Loucy (cell line): ENCODE results near the gene HCCS.

Experiments used
- H2AFZ ChIP-seq: fragments of 200-600 bp; sonication (generic); 2 replicates; pipeline ENCODE4 v1.6.0; 2016; ENCODE audit warnings: antibody characterized with exemption, mild to moderate bottlenecking, low read length, moderate library complexity
- H3F3A ChIP-seq: fragments of 200-600 bp; 2 replicates; pipeline ENCODE4 v1.6.0; 2016; ENCODE audit warnings: antibody characterized with exemption, low read depth, mild to moderate bottlenecking
- H3K27me3 ChIP-seq: fragments of 200-600 bp; sonication (generic); 2 replicates; pipeline ENCODE4 v1.6.1; 2014; ENCODE audit warnings: low read length, mild to moderate bottlenecking; ENCODE audit not compliant: insufficient read depth, poor library complexity, severe bottlenecking
- H3K36me3 ChIP-seq: fragments of 200-600 bp; sonication (generic); 2 replicates; pipeline ENCODE4 v1.6.1; 2016; ENCODE audit warnings: low read length; ENCODE audit not compliant: insufficient read depth
- H3K4me1 ChIP-seq: fragments of 200-600 bp; sonication (generic); 2 replicates; pipeline ENCODE4 v1.5.1; 2014; ENCODE audit warnings: low read length, mild to moderate bottlenecking; ENCODE audit not compliant: insufficient read depth, poor library complexity, severe bottlenecking
- H3K4me2 ChIP-seq: fragments of 200-600 bp; sonication (generic); 2 replicates; pipeline ENCODE4 v1.6.0; 2014; ENCODE audit warnings: antibody characterized with exemption, low read length, low read depth, mild to moderate bottlenecking; ENCODE audit not compliant: poor library complexity, severe bottlenecking
- H3K4me3 ChIP-seq: fragments of 200-600 bp; sonication (generic); 2 replicates; pipeline ENCODE4 v1.5.1; 2014; ENCODE audit warnings: low read length, mild to moderate bottlenecking, mixed read lengths; ENCODE audit not compliant: poor library complexity, severe bottlenecking
- H3K79me2 ChIP-seq: fragments of 200-600 bp; sonication (generic); 2 replicates; pipeline ENCODE4 v1.6.1; 2014; ENCODE audit warnings: low read length; ENCODE audit not compliant: insufficient read depth
- H3K9ac ChIP-seq: fragments of 200-600 bp; sonication (generic); 2 replicates; pipeline ENCODE4 v1.6.0; 2014; ENCODE audit warnings: mild to moderate bottlenecking, low read depth, low read length, moderate library complexity; ENCODE audit not compliant: poor library complexity, severe bottlenecking
- H3K9me2 ChIP-seq: fragments of 200-600 bp; sonication (generic); replicated peaks from 2 replicates; pipeline ENCODE4 v1.6.1; 2016; ENCODE audit warnings: low read depth, low read length, mixed read lengths
- H3K9me3 ChIP-seq: fragments of 200-600 bp; sonication (generic); 2 replicates; pipeline ENCODE4 v1.6.1; 2014; ENCODE audit warnings: mild to moderate bottlenecking, antibody characterized with exemption, low read length, low read depth; ENCODE audit not compliant: insufficient read depth
- H4K20me1 ChIP-seq: fragments of 200-600 bp; sonication (generic); 2 replicates; pipeline ENCODE4 v1.6.0; 2014; ENCODE audit warnings: antibody characterized with exemption, low read length, mild to moderate bottlenecking; ENCODE audit not compliant: insufficient read depth, poor library complexity, severe bottlenecking
- EZH2phosphoT487 ChIP-seq: fragments of 200-600 bp; IDR thresholded peaks from 2 replicates; pipeline ENCODE4 v1.6.1; 2018; ENCODE audit warnings: antibody characterized with exemption, mild to moderate bottlenecking, moderate library complexity, borderline replicate concordance
- TF ChIP-seq, protein P1 (sequence below): fragments of 200-600 bp; sonication (generic); conservative IDR thresholded peaks from 2 replicates; pipeline ENCODE4 v1.5.1; 2014; ENCODE audit warnings: mild to moderate bottlenecking, antibody characterized with exemption, low read length

The HCCS gene

DNA sequence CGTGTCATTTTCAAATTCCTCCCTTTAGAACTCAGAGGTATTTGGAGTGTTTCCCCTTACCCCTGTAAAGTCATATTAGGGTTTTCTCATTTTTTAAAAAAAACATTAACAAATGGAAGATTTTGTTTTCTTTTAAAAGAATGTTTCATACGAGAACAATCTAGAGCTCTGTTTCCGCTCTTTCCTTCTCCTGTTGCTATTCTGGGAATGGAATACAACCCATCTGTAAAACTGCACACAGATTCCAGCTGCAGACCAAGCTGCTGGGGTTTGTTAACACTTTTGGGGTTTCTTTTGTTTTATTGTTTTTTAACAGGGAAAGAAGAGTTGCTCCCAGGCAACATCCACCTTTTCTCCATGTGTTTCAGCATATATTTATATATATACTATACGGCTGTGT, 61.3 kb downstream of the HCCS start:
- Histone ChIP-seq H4K20me1 (no peaks in the 10 kb centered on the region), H3K4me2 (no peak overlapping the region), H3K9me2 (no peaks in the 10 kb centered on the region), H3K27me3 (no peaks in the 10 kb centered on the region), H3F3A (no peaks in the 10 kb centered on the region), H3K79me2 (no peaks in the 10 kb centered on the region), H3K4me3 (no peak overlapping the region), H3K9me3 (no peaks in the 10 kb centered on the region), H2AFZ (no peak overlapping the region), H3K9ac (no peak overlapping the region), H3K36me3 (no peaks in the 10 kb centered on the region), H3K4me1 (no peaks in the 10 kb centered on the region)
- TF ChIP-seq EZH2phosphoT487, result no peak
- TF ChIP-seq, protein P1, sequence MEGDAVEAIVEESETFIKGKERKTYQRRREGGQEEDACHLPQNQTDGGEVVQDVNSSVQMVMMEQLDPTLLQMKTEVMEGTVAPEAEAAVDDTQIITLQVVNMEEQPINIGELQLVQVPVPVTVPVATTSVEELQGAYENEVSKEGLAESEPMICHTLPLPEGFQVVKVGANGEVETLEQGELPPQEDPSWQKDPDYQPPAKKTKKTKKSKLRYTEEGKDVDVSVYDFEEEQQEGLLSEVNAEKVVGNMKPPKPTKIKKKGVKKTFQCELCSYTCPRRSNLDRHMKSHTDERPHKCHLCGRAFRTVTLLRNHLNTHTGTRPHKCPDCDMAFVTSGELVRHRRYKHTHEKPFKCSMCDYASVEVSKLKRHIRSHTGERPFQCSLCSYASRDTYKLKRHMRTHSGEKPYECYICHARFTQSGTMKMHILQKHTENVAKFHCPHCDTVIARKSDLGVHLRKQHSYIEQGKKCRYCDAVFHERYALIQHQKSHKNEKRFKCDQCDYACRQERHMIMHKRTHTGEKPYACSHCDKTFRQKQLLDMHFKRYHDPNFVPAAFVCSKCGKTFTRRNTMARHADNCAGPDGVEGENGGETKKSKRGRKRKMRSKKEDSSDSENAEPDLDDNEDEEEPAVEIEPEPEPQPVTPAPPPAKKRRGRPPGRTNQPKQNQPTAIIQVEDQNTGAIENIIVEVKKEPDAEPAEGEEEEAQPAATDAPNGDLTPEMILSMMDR, result no peak
